HCT116 (cell line): Measurements from ENCODE around the gene ATG5. TPM values are rescaled to one million over a fixed set of nuclear protein-coding genes. Genes with fewer than 3 reads are reported as not detected.

Experiments
- ATAC-seq: fragments of 200-7000 bp; cut with Tn5 transposase; 2 replicates; pipeline ENCODE4 v1.9.1; 2020; ENCODE audit warnings: mild to moderate bottlenecking, moderate library complexity
- BruUV-seq: library from RNA; stranded (reverse); fragments of 400-500 nt; replicated peaks from 2 replicates; lab custom pipeline; 2021; lab: Mats Ljungman, UMichigan
- CTCF ChIA-PET: fragments of 300-600 bp; sonication (Branson Sonifier 250); formaldehyde crosslinking; loops from one replicate; lab custom pipeline; 2021; ENCODE audit warnings: antibody characterized with exemption; lab: Charles Lee
- POLR2A ChIA-PET: fragments of 300-600, 350-600 bp; sonication (Branson Sonifier 250); formaldehyde crosslinking; loops from one replicate; lab custom pipeline; 2021; ENCODE audit warnings: antibody characterized with exemption; lab: Charles Lee
- RAD21 ChIA-PET, 2 experiments: fragments of 300-600 bp; sonication (Branson Sonifier 250); formaldehyde crosslinking; loops; one replicate each; lab custom pipeline; 2023; ENCODE audit warnings: low total read pairs in 2 of 2; ENCODE audit not compliant: uncharacterized antibody in 2 of 2, unreplicated experiment in 2 of 2, low non-redundant PET in 1 of 2; lab: Charles Lee
- DNase-seq: peaks from one replicate; pipeline ENCODE4 v3.0.0-alpha.2; 2010; ENCODE audit warnings: low read depth, low spot score
- H2AFZ ChIP-seq: fragments of 200-600 bp; shearing (Covaris generic), sonication (generic); 2 replicates; pipeline ENCODE4 v1.6.1; 2017; ENCODE audit warnings: low read depth, mixed run types, mixed read lengths, antibody characterized with exemption, low read length; ENCODE audit not compliant: poor library complexity, severe bottlenecking
- H3K27ac ChIP-seq: 2 replicates; pipeline ENCODE4 v1.5.1; 2012; ENCODE audit warnings: low read depth, low read length
- H3K27me3 ChIP-seq: fragments of 200-600 bp; sonication (generic); 2 replicates; pipeline ENCODE4 v1.6.1; 2016; ENCODE audit warnings: mixed run types, low read length, mixed read lengths; ENCODE audit not compliant: insufficient read depth
- H3K36me3 ChIP-seq, 2 experiments: fragments of 200-500 bp in 1 of 2; fragments of 200-600 bp in 1 of 2; sonication (Bioruptor generic) in 1 of 2; sonication (generic) in 1 of 2; 2 replicates each; pipeline versions ENCODE4 v1.5.1 to v1.6.1; 2014 to 2016; ENCODE audit warnings: low read length in 2 of 2, inconsistent platforms in 1 of 2, mixed read lengths in 1 of 2, mixed run types in 1 of 2; ENCODE audit not compliant: insufficient read depth in 2 of 2, control insufficient read depth in 1 of 2
- H3K4me1 ChIP-seq, 2 experiments: fragments of 200-600 bp in 1 of 2; sonication (generic) in 1 of 2; 2 replicates each; pipeline versions ENCODE4 v1.5.1 to v1.6.1; 2012 to 2017; ENCODE audit warnings: low read length in 2 of 2, inconsistent platforms in 1 of 2, mild to moderate bottlenecking in 1 of 2, mixed read lengths in 1 of 2, mixed run types in 1 of 2, moderate library complexity in 1 of 2; ENCODE audit not compliant: insufficient read depth in 2 of 2, control insufficient read depth in 1 of 2
- H3K4me2 ChIP-seq: fragments of 200-600 bp; sonication (generic); 2 replicates; pipeline ENCODE4 v1.6.1; 2017; ENCODE audit warnings: mixed run types, low read length, mixed read lengths
- H3K4me3 ChIP-seq, 2 experiments: fragments of 200-600 bp in 1 of 2; sonication (generic) in 1 of 2; replicated peaks in 1 of 2; 2 replicates each; pipeline ENCODE4 v1.5.1; 2011 to 2016; ENCODE audit warnings: low read length in 2 of 2, control low read depth in 1 of 2, low read depth in 1 of 2, mild to moderate bottlenecking in 1 of 2, mixed read lengths in 1 of 2, mixed run types in 1 of 2
- H3K79me2 ChIP-seq: fragments of 200-600 bp; sonication (generic); 2 replicates; pipeline ENCODE4 v1.6.1; 2017; ENCODE audit warnings: mild to moderate bottlenecking, mixed run types, low read length, moderate library complexity, mixed read lengths; ENCODE audit not compliant: insufficient read depth
- H3K9ac ChIP-seq: fragments of 200-600 bp; sonication (generic); 2 replicates; pipeline ENCODE4 v1.6.1; 2016; ENCODE audit warnings: low read length, mixed read lengths
- H3K9me2 ChIP-seq: fragments of 200-600 bp; sonication (generic), shearing (Covaris generic); 2 replicates; pipeline ENCODE4 v1.6.1; 2017; ENCODE audit warnings: mixed run types, mild to moderate bottlenecking, moderate library complexity; ENCODE audit not compliant: insufficient read depth
- H3K9me3 ChIP-seq, 2 experiments: fragments of 200-500 bp in 1 of 2; fragments of 200-600 bp in 1 of 2; sonication (Bioruptor generic) in 1 of 2; sonication (generic) in 1 of 2; 2 replicates each; pipeline ENCODE4 v1.6.1; 2014 to 2017; ENCODE audit warnings: low read length in 2 of 2, mixed read lengths in 2 of 2, inconsistent platforms in 1 of 2, low read depth in 1 of 2, mild to moderate bottlenecking in 1 of 2, mixed run types in 1 of 2, moderate library complexity in 1 of 2; ENCODE audit not compliant: control insufficient read depth in 1 of 2, insufficient read depth in 1 of 2
- H4K20me1 ChIP-seq: fragments of 200-600 bp; sonication (generic), shearing (Covaris generic); 2 replicates; pipeline ENCODE4 v1.6.1; 2017; ENCODE audit warnings: mixed run types, mild to moderate bottlenecking, moderate library complexity; ENCODE audit not compliant: insufficient read depth
- CBX3 ChIP-seq: IDR thresholded peaks from 2 replicates; pipeline ENCODE4 v1.6.1; 2012; ENCODE audit warnings: low read depth
- ELF1 ChIP-seq: IDR thresholded peaks from 2 replicates; pipeline ENCODE4 v1.6.1; 2012; ENCODE audit warnings: low read depth, borderline replicate concordance
- FOSL1 ChIP-seq: IDR thresholded peaks from 2 replicates; pipeline ENCODE4 v1.6.1; 2012; ENCODE audit warnings: low read depth
- JUND ChIP-seq: IDR thresholded peaks from 2 replicates; pipeline ENCODE4 v1.6.1; 2012
- POLR2AphosphoS5 ChIP-seq: IDR thresholded peaks from 2 replicates; pipeline ENCODE4 v1.6.1; 2011; ENCODE audit warnings: mild to moderate bottlenecking, low read depth, low read length, moderate library complexity
- RAD21 ChIP-seq: IDR thresholded peaks from 2 replicates; pipeline ENCODE4 v1.6.1; 2012; ENCODE audit warnings: low read depth, mild to moderate bottlenecking
- SIN3A ChIP-seq: IDR thresholded peaks from 2 replicates; pipeline ENCODE4 v1.6.1; 2012; ENCODE audit warnings: low read depth
- SRF ChIP-seq: IDR thresholded peaks from 2 replicates; pipeline ENCODE4 v1.6.1; 2012; ENCODE audit warnings: low read depth
- ZBTB33 ChIP-seq: IDR thresholded peaks from 2 replicates; pipeline ENCODE4 v1.6.1; 2011; ENCODE audit warnings: mild to moderate bottlenecking, low read length, moderate library complexity; ENCODE audit not compliant: insufficient replicate concordance; ENCODE audit errors: extremely low read depth
- ZFX ChIP-seq: fragments of 450-650 bp; IDR thresholded peaks from 2 replicates; pipeline ENCODE4 v1.6.1; 2017
- ZNF274 ChIP-seq: fragments of 200-500 bp; sonication (Bioruptor generic); IDR thresholded peaks from 2 replicates; pipeline ENCODE4 v1.6.1; 2014; ENCODE audit warnings: mild to moderate bottlenecking, low read depth, low read length, inconsistent platforms
- intact Hi-C: fragments of 100-400 bp; cut with micrococcal nuclease; formaldehyde crosslinking; loops from 2 replicates; pipeline ENCODE4 v1.10.0; 2022
- total RNA-seq: library from RNA; stranded (reverse); gene quantifications from one replicate; pipeline ENCODE4 v1.2.1, GENCODE V29; 2021; ENCODE audit not compliant: unreplicated experiment

Gene ATG5
- total RNA-seq, 1 experiment from 2014 or later, result 39.6 TPM

DNA sequence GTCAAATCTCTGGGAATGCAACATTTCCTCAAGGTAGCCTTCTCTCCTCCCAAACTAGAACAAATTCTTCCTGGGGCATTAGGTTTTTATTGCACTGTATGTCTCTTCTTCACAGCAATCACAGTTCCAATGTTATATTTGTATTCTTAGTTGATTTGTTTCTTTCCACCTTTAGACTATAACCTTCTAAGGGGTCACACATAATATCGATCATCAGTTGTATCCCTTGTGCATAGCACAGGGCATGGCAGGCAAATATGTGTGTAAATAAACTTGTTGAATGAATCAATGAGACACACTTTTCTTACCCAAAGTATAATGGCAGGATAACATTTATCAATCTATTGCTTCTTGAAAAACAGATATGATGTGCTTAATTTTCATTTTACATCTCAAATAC lies 81.0 kb downstream of the ATG5 start:
- Histone ChIP-seq H3K9ac (no peak overlapping the region), H3K9me2 (no peaks in the 10 kb centered on the region), H3K4me1 (no peaks in the 10 kb centered on the region), H4K20me1 (0 out of 2 replicates have a peak, but pooled peaks cover 4% of the 10 kb centered on the region), H3K36me3 (peaks cover 3 to 7% of the 10 kb centered on the region in 2 experiments; a peak in 2 of 4 replicates), H3K4me2 (no peak overlapping the region), H3K79me2 (peaks cover 10% of the 10 kb centered on the region; the same call in 1 of the 2 replicates), H3K9me3 (no peaks in the 10 kb centered on the region), H2AFZ (no peak overlapping the region), H3K4me3 (no peak overlapping the region), H3K27me3 (no peaks in the 10 kb centered on the region)
- RAD21 ChIA-PET, result no interaction called here
- CTCF ChIA-PET, result no interaction called here
- intact Hi-C loops, result no loop called here
- ATAC-seq, result no peak
- DNase-seq, result no peak
- TF ChIP-seq RAD21 (no peak), SRF (no peak)
- TF ChIP-seq, all 23 proteins: peak for 0
- POLR2A ChIA-PET, result no interaction called here
- H3K27ac ChIP-seq, result no peak overlapping the region
- BruUV-seq, result no TSS peak

- Histone ChIP-seq H3K79me2 (peaks cover 16% of the 10 kb centered on the region; the same call in 1 of the 2 replicates), H3K4me1 (no peaks in the 10 kb centered on the region), H4K20me1 (0 out of 2 replicates have a peak, but pooled peaks cover 4% of the 10 kb centered on the region), H3K9ac (no peak overlapping the region), H3K36me3 (peaks cover 3 to 7% of the 10 kb centered on the region in 2 experiments; a peak in 2 of 4 replicates), H3K4me3 (no peak overlapping the region), H3K4me2 (no peak overlapping the region), H3K27ac (no peak overlapping the region), H3K27me3 (no peaks in the 10 kb centered on the region), H2AFZ (no peak overlapping the region), H3K9me3 (no peaks in the 10 kb centered on the region), H3K9me2 (no peaks in the 10 kb centered on the region)
- TF ChIP-seq SIN3A (no peak), CBX3 (no peak), FOSL1 (no peak), POLR2AphosphoS5 (no peak), ZNF274 (no peak), ZBTB33 (no peak), ZFX (no peak), JUND (no peak), SRF (no peak), ELF1 (no peak)
- no peak for DNase-seq
- BruUV-seq, result no TSS peak
- no peak for ATAC-seq
- intact Hi-C loops, result no loop called here
- ChIA-PET POLR2A (no interaction called here), RAD21 (no interaction called here), CTCF (no interaction called here)
Observed at GRCh38 chr6:106243261-106243660, 82.3 kb downstream of the ATG5 start.
